C1 segment of cervical spinal cord (tissue), 14 donors: ENCODE data around the gene PSG6.
"Not testable (repeated sequence)": the region's sequence is repeated elsewhere in the genome, so short reads cannot be mapped to it uniquely, and the experiment has no call there.

Source experiments
- DNase-seq, 14 donors: peaks; one replicate each; lab custom pipeline; 2025; lab: John Stamatoyannopoulos, UW

The PSG6 gene

DNA sequence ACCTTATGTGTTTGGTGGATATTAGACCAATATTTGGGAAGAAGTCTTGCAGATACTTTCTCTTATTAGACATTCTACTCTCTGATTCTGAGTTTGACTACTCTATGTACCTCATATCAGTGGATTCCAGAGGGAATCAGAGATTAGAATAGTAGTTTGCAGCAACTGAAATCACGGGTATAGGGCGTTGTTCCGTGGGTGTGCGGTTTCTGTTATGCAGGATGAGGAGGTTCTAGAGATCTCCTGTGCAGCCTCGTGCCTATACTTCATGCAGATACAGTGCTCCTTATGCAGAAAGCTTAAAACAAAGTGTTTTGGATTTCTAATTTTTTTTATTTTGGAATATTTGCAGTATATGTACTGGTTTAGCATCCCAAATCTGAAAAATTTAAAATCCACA lies 6.0 kb downstream of the PSG6 start:
- DNase-seq: not testable (repeated sequence)

DNA sequence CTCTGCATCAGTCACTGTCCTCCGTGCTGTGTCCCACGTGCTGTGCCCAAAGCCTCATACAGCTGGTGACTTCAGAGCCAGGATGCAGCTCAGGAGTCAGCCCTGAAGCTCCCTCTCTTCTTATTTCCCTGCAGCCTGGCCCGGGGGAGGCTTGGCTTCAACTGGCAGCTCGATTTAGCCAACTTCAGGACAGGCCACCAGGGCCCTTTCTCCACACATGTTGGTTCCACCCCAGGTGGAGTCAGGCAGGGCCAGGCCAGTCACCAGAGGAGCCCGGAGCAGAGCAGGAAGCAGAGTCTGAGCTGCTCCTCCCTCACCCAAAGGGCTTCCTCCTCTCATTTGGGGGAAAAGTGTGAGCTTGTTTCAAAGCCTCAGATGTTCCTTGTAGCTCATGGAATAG lies 11.5 kb downstream of the PSG6 start:
- DNase-seq: not testable (repeated sequence)

DNA sequence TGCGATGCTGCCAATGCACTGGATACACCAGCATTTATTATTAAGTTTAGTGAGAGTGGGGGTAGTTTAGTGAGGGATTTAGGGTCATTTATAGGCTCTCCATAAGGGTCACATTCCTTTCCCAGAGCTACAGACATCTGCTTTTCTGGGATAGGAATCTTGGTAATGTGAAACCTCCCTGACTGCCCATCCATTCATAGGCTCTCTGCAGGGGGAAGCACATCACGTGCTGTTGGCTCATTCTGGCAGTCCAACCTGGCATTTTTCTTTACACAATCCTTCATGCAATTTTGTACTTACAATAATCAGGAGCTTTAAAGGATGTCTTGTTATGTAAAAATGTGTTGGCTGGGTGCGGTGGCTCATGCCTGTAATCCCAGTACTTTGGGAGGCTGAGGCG lies 17.1 kb downstream of the PSG6 start:
- DNase-seq: not testable (repeated sequence)

DNA sequence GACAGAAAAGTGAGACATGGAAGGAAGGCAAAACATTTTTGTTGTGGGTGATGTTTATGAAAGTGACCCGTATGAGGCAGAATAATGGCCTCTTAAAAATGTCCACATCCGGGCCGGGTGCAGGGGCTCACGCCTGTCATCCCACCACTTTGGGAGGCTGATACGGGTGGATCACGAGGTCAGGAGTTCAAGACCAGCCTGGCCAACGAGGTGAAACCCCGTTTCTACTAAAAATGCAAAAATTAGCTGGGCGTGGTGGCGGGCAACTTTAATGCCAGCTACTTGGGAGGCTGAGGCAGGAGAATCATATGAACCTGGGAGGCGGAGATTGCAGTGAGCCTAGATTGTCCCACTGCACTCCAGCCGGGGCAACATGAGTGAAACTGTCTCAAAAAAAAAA lies 18.0 kb downstream of the PSG6 start:
- not testable (repeated sequence) for DNase-seq

DNA sequence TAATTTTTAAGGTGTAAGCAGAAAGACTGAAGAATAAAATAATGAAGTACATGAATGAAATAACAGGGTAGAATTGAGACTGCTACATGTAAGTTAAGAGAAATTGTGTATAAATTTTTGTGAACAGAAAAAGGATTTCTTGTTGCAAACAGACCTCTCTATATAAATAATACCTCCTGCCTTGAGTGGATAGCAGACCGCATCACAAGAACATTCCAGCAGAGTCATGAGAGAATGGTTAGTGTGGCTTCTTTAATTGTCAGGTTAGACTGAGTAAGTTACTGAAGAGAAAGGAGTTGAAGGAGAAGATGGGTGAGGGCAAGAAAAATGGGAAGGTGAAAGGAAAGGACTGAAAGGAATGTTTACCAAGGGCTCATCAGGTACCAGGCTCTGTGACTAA lies 18.6 kb downstream of the PSG6 start:
- not testable (repeated sequence) for DNase-seq

DNA sequence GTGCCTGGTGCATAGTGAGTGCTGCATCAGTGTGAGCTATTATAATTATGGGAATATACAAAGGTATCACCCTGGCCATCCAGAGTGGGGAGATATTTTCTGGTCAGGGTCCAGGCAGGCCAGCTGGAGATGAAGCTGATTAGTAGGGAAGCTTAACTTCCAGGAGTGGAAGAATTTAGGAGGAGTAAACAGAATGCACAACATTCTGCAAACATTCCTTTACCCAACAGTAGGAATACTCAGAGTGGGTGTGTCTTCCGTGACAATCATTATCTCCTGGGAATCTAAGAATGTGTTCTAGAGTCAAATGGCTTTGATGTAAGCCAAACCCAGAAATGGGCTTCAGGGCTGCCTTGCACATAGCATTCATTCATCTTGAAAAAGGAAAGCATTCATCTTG lies 19.0 kb downstream of the PSG6 start:
- DNase-seq: not testable (repeated sequence)

DNA sequence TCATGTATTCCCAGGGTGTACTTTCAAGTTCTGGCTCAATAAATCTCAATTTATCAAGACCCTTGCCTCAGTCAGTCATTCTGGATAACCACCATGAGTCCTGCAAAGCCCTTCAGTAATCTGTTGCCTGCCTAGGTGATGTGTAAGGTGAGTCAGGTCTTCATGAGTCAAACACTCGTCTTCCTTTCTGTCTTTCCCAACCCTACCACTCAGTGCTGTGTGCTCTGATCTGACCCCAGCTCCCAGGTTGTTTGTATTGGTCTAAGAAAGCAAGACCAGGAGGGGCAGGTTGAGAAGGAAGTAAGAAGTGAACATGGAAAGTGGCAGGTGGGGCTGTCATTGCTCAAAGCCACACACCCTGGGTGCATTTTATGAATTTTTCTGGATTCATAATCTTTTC lies 20.0 kb downstream of the PSG6 start:
- not testable (repeated sequence) for DNase-seq

DNA sequence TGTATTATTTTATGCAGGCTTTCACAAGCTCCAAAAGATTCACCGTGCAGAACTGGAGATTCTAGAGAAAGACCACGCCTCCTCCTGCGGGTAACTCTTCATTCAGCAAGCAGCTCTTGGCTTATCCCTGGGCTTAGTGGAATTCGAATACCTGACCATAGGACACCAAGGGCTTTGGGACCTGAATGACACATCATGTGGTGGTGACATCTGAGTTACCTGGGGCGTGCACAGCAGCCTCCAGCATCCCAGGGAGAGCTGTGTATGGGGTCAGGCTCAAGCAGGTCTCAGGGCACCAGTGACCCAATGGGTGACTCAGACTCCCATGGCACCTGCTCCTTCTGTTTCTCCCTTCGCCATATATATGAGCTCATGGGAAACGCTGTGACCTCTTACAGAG lies 27.2 kb downstream of the PSG6 start:
- not testable (repeated sequence) for DNase-seq

DNA sequence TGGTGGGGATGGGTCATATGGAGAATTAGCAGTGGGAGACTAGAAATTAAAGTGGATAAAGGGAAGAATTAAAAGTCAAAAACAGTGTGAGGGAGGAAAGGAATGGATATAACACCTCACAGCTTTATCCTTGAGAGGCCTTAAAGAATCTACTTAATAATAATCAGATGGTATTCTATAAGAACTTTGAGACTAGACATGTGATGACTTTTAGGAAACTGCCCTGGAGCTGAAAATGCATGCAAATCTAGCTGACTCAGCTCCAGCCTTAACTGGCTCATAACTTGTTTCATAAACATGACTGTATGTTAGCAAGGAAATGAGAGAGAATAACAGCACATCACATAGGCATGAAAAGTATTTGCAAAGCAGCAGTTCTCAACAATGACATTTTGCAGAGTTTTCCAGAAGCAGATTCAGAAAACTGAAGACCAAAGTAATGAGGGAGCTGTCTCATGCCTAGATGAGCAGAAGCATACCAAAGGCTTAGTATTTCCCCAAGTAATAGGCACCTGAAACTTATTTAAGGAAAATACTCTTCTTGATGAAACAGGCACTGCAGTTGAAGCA lies 29.7 kb downstream of the PSG6 start:
- not testable (repeated sequence) for DNase-seq

DNA sequence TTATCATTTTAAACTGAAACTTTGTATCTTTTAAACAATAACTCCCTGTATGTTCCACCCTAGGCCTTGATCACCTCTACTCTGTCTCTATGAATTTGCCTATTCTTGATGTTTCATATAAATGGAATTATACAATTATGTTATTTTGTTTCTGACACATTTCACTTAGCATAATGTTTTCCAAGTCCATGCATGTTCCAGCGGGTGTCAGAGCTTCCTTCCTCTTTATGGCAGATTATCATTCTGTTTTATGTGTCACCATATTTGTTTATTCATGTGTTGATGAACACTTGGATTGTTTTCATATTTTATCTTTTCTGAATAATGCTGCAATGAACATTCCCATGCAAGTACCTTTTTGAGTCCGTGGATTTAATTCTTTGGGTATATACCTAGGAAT lies 35.0 kb downstream of the PSG6 start:
- DNase-seq: not testable (repeated sequence)

DNA sequence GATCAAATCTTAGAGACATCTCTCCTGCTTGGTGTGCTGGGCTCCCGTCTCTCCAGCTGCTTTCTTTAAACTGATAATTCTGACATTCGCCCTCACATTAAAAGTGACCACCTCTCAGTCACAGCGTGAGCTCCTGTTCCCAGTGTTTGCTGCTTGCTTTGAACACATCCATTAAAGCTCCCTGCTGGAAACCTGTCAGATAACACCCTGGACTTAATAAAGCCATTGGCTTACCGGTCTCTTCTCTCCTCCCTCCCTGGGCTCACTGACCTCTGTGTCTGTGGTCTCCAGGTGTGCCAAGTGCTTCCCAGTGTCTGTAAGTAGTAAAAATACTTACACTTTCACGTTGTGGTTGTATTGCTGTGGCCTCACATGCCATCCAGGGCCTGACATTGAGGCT lies 35.7 kb downstream of the PSG6 start:
- not testable (repeated sequence) for DNase-seq

DNA sequence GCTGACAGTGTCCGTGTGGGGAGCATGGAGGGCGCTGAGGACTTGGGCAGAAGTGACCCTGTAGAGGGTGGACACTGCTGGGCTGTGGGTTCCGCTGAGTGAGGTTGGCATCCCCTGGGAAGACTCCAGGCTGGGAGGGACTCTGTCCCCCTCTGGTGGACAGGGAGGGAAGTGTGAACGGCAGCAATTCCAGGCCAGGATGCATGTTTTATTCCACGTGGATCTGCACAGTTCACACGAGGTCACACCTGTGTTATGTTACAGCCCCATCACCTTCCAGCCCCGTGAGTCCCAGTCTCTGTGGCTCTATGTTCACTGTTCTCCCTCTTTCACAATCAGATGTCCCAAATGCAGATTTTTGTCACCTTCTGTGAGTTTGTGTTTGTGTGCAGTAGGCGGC lies 36.4 kb downstream of the PSG6 start:
- not testable (repeated sequence) for DNase-seq

DNA sequence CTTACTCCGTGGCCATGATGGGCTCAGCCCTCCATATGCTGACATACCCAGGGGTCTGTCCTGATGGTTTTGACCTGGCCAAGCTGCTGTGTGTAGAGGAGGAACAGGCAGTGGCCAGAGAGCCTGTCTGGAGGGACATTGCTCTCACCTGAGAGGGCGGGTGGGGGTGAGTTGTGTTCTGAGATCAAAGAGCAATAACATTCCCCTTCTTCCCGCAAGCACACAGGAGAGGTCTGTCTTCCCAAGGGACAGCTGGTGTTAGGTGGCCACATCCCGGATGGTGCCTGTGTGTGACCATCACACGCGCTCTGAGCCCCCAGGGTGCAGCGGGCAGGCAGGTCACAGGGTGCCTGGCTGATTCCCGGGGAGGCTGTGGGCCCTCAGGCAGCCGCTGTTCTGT lies 37.1 kb downstream of the PSG6 start:
- not testable (repeated sequence) for DNase-seq

DNA sequence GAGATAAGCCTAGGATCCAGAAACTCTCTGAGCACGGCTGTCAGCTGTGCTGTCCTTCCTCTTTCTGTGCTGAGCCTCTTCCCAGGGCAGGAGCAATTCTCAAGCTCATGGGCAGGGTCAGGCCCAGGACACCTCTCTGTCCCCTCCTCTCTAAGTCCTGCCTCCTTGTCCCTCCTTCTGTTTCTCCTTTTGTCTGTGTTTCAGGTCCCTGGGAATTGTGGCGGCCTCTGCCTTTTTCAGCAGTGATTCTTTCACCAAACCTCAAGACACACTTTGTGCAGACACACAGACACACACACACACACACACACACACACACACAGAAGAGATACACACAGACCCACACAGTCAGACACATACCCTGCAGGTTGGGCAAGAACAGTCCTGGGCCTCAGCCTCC lies 38.1 kb downstream of the PSG6 start, which contains the start of gene PSG1:
Gene PSG1, minus strand, starts transcription at position 101 of the 400 bp plus-strand sequence. CDS start 132 bp downstream, outside the sequence.
- no peak for DNase-seq

DNA sequence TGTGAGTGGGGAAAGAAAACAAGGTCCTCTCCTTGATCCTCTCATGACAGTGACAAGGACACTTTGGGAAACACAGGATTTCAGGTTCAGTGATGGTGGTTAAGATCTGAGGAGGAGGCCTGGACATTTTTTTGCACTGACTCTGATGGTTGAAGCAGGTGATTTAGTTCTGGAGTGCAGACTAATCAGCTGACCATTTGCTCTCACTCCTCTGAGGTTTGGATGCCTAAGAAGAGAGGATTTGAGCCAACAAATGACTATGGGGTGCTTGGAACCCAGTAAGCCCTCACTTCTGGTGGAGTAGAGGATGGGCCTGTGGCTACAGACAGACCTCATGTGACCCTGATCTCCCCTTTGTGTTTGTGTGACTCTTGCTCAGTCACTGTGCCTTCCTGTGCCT lies 41.1 kb downstream of the PSG6 start:
- DNase-seq: not testable (repeated sequence)

DNA sequence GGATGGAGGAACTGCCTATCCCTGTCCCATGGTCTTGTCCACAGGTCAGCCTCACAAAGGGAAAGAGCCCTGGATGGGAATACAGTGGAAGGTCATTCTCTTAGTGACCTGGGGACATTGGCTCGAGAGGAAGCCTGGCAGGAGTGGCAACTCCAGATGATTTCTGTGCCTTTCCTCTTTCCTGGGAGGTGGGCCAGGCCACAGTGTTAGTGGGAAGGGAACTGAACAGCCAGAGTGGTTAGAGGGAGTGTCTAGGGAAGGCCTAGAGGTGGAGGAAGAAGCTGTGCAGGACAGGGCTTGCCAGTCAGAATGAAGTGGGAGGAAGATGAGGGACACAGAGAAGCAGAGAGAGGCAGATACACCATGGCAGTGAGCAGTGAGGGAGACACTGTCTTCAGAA lies 41.8 kb downstream of the PSG6 start:
- DNase-seq: not testable (repeated sequence)

DNA sequence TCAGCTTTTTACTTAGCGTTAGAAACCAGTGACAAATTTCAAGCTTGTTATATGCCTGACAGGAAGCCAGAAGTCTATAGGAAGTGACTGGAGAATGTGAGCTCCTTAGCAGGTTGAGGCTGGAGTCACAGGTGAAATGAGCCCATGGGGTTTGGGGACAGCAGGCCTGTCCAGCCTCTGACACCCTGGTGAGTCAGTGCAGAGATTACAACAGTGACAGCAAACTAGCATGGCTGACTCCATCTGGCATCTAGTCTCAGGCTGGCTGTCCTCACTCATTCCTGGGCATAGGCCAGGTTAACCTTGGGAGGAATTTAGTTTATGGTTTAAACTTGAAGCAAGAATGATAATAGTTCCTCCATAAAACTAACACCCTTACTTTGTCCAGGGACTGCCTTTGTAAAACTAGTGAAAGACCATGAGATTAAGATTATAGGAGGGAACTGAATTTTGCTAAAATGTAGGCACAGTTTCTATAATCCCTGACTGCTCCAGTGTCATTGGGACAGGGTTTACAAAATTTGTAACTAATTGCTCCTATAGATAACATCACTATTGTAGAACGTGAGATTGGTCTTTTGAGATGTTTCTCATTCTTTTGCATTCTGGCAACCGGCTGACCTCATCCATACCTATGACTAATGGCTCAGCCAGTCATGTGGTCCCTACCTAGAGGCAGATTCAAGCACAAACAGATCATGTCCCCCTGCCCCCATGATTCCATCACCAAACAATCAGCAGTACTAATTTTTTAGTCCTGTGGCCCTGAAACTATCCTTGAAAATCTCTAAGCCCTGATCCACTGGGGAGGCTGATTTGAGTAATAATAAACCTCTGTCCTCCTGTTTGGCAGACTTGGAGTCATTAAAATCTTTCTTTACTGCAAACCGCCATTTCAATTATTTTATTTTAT lies 42.5 kb downstream of the PSG6 start:
- peak in 1 of 14 donors; percentile 11 for DNase-seq

DNA sequence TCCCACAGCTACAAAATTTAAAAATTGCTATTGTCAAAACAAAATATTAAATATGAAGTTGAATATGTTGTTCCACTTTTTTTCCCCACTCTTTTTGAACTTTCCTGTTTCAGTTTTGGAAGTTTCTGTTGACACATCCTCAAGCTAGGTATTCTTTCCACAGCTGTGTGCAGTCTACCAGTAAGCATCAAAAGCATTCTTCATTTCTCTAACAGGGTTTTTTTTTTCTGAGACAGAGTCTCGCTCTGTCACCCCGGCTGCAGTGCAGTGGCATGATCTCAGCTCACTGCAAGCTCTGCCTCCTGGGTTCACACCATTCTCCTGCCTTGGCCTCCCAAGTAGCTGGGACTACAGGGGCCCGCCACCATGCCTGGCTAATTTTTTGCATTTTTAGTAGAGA lies 43.6 kb downstream of the PSG6 start:
- DNase-seq: not testable (repeated sequence)

DNA sequence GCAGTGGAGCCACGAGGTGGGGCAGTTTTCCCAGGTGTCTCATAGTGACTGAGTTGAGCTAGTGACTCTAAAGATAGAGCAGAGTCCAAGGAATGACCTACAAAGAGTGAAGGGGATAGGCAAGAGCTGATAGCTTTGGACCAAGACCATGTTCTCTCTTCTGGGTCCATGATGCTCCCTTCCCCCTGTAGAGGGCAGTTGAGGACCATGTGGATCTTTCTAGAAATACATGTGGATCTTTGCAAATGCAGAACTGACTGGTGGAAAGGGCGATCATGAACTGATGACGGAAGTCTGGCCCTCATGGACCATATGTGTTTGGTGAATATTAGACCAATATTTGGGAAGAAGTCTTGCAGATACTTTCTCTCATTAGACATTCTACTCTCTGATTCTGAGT lies 45.1 kb downstream of the PSG6 start:
- no peak for DNase-seq

DNA sequence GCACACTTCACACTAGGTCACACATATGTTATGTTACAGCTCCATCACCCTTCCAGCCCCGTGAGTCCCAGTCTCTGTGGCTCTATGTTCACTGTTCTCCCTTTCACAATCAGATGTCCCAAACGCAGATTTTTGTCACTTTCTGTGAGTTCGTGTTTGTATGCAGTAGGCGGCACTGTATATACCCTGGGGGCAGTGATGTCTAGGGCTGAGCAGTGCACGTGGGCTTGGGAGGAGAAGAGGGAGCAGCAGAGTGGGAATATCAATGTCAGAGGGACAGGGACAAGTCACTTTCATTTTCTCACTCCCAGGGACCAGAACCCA lies 60.2 kb downstream of the PSG6 start:
- DNase-seq: no peak

DNA sequence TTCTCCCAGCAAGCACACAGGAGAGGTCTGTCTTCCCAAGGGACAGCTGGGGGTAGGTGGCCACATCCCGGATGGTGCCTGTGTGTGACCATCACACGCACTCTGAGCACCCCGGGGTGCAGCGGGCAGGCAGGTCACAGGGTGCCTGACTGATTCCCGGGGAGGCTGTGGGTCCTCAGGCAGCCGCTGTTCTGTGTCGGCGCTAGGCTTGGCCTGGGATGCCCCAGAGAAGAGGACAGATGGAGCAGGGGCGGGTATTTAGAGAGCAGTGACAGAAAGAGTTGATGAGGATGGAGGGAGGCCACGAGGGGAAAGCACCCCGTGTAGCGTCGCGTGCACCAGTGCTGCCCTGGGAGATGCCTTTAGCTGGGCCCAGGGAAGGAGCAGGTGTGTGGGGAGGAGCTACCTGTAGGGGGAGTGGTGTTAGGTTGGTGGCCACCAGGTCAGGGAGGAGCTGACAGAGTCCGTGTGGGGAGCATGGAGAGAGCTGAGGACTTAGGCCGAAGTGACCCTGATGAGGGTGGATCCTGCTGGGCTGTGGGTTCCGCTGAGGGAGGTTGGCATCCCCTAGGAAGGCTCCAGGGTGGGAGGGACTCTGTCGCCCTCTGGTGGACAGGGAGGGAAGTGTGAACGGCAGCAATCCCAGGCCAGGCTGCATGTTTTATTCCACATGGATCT lies 60.7 kb downstream of the PSG6 start:
- DNase-seq: peak in 5 of 14 donors; percentile 13 to 59 (median 36)

DNA sequence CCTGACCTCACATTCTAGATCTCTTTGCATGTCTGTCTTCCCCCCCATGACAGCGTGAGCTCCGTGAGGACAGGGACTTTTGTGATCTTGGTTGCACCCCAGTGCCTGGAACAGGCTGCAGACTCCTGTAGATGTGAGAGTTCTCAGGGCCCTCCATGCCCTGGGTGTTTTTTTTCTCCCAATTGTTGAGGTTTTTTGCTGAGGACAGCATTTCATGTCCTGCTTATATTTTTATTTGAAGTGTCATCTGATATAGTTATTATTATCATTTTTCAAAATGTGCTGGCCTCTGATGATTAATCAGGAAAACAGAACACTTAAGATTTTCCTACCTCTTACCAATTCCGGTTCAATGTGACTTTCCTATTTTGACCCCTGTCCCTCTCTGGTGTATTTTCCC lies 62.9 kb downstream of the PSG6 start:
- DNase-seq: not testable (repeated sequence)
